Brain pericyte (primary cell): ENCODE measurements around the gene REEP3.

Experiments
- DNase-seq: peaks from one replicate; pipeline ENCODE4 v3.0.0-alpha.2; 2012; ENCODE audit warnings: low read depth, low spot score

Gene REEP3

GRCh38 chr10:63665670-63666134 is 144.5 kb downstream of the REEP3 start:
- DNase-seq: no peak

GRCh38 chr10:63666836-63667383 is 145.7 kb downstream of the REEP3 start:
- DNase-seq: peak; percentile 85

GRCh38 chr10:63667596-63668480 is 146.6 kb downstream of the REEP3 start:
- no peak for DNase-seq

GRCh38 chr10:63670291-63670898 is 149.2 kb downstream of the REEP3 start:
- no peak for DNase-seq

GRCh38 chr10:63671317-63671937 is 150.2 kb downstream of the REEP3 start:
- DNase-seq: peak; percentile 86

GRCh38 chr10:63672491-63672890 is 151.3 kb downstream of the REEP3 start:
- no peak for DNase-seq

- DNase-seq: no peak
Measured at GRCh38 chr10:63673246-63673645, 152.0 kb downstream of the REEP3 start.

- no peak for DNase-seq
Measured at GRCh38 chr10:63673846-63674245, 152.6 kb downstream of the REEP3 start.
